C1 segment of cervical spinal cord (tissue), 14 donors: Measurements from ENCODE around the gene XPNPEP2.

ENCODE experiments used
- DNase-seq, 14 donors: peaks; one replicate each; lab custom pipeline; 2025; lab: John Stamatoyannopoulos, UW

The XPNPEP2 gene

GRCh38 chrX:129797251-129797906, 58.6 kb downstream of the XPNPEP2 start:
- no peak for DNase-seq

- DNase-seq, result no peak
Measured at GRCh38 chrX:129798456-129798855, 59.7 kb downstream of the XPNPEP2 start.

- no peak for DNase-seq
Measured at GRCh38 chrX:129798888-129799287, 60.1 kb downstream of the XPNPEP2 start.

GRCh38 chrX:129800186-129800585, 61.4 kb downstream of the XPNPEP2 start:
- no peak for DNase-seq

GRCh38 chrX:129802863-129803262, 64.1 kb downstream of the XPNPEP2 start:
- DNase-seq, result no peak

GRCh38 chrX:129804806-129805205, 66.0 kb downstream of the XPNPEP2 start:
- DNase-seq, result no peak

GRCh38 chrX:129808158-129808828, 69.5 kb downstream of the XPNPEP2 start:
- DNase-seq, result no peak

- no peak for DNase-seq
Measured at GRCh38 chrX:129808829-129809796, 70.3 kb downstream of the XPNPEP2 start.

- DNase-seq, result no peak
Measured at GRCh38 chrX:129813662-129814368, 75.0 kb downstream of the XPNPEP2 start.

GRCh38 chrX:129818123-129818522, 79.3 kb downstream of the XPNPEP2 start:
- DNase-seq, result no peak
